Lung (tissue), 12 donors: Measurements from ENCODE around the gene DZIP1. TPM values are rescaled to one million over a fixed set of nuclear protein-coding genes. Genes with fewer than 3 reads are reported as not detected.

Source experiments
- ATAC-seq: fragments of 200-7000 bp; cut with Tn5 transposase; one replicate; pipeline ENCODE4 v1.9.1; 2020; ENCODE audit warnings: moderate number of reproducible peaks; ENCODE audit not compliant: insufficient read depth, low FRiP score
- DNase-seq, 3 donors: peaks; one replicate each; pipeline ENCODE4 v3.0.0-alpha.2; 2013 to 2017
- H3K27ac ChIP-seq, 2 donors: one replicate each; pipeline ENCODE4 v1.5.1; 2013; ENCODE audit warnings: mild to moderate bottlenecking in 2 of 2, moderate library complexity in 2 of 2, control low read depth in 1 of 2, inconsistent platforms in 1 of 2, low read depth in 1 of 2, low read length in 1 of 2
- H3K27me3 ChIP-seq, 3 donors: one replicate each; pipeline ENCODE4 v1.5.1; 2013; ENCODE audit warnings: low read length in 2 of 3; ENCODE audit not compliant: control insufficient read depth in 3 of 3, insufficient read depth in 3 of 3
- H3K36me3 ChIP-seq, 4 donors: one replicate each; pipeline ENCODE4 v1.5.1; 2013; ENCODE audit warnings: low read length in 4 of 4, mild to moderate bottlenecking in 1 of 4, moderate library complexity in 1 of 4; ENCODE audit not compliant: control insufficient read depth in 4 of 4, insufficient read depth in 4 of 4
- H3K4me1 ChIP-seq, 5 donors: one replicate each; pipeline ENCODE4 v1.5.1; 2013; ENCODE audit warnings: low read length in 5 of 5, mild to moderate bottlenecking in 2 of 5, moderate library complexity in 1 of 5; ENCODE audit not compliant: control insufficient read depth in 5 of 5, insufficient read depth in 5 of 5
- H3K4me3 ChIP-seq: one replicate; pipeline ENCODE4 v1.5.1; 2013; ENCODE audit warnings: mild to moderate bottlenecking, control low read depth, moderate library complexity
- H3K9ac ChIP-seq, 2 donors: one replicate each; pipeline ENCODE4 v1.5.1; 2013; ENCODE audit warnings: low read length in 2 of 2, control low read depth in 1 of 2; ENCODE audit not compliant: insufficient read depth in 1 of 2
- H3K9me3 ChIP-seq, 4 donors: one replicate each; pipeline ENCODE4 v1.5.1; 2013; ENCODE audit warnings: low read length in 3 of 4, mild to moderate bottlenecking in 1 of 4, moderate library complexity in 1 of 4; ENCODE audit not compliant: control insufficient read depth in 4 of 4, insufficient read depth in 3 of 4
- CTCF ChIP-seq: IDR thresholded peaks from 2 replicates; pipeline ENCODE4 v1.5.1; 2012; ENCODE audit warnings: mild to moderate bottlenecking; ENCODE audit errors: control extremely low read depth, extremely low read depth
- WGBS, 2 donors: extraction: QIAGEN DNeasy Blood & Tissue Kit; methylation state at CpG; one replicate each; pipeline ENCODE4 v1.1.7; 2013; 5-methylcytosine and 5-hydroxymethylcytosine counted together
- polyA plus RNA-seq, 2 donors: library from polyadenylated mRNA; stranded (reverse); fragments of 200-250 nt; gene quantifications; one replicate each; pipeline ENCODE4 v1.2.1, GENCODE V29; 2013
- total RNA-seq, 2 donors: library from RNA; depleted of rRNA in 1 of 2; stranded (reverse); fragments of >200 nt in 1 of 2; gene quantifications; one replicate each; pipeline ENCODE4 v1.2.1, GENCODE V29; 2014 to 2021
- donor health status: control.
- donor health status: control.
- donor health status: Bipolar disorder and iron deficiency.
- donor health status: healthy.
- donor health status: DM: yes; HTN: yes; CAD: no.

The DZIP1 gene
- total and polyA plus RNA-seq, 4 donors = 3.9 to 26.4 (median 7.7) TPM

GRCh38 chr13:95614641-95615245 is 29.8 kb downstream of the DZIP1 start:
- Histone ChIP-seq H3K27me3 (no peaks in the 10 kb centered on the region), H3K36me3 (peaks cover 0 to 44% (median 18%) of the 10 kb centered on the region in 4 donors), H3K4me1 (no peaks in the 10 kb centered on the region), H3K9me3 (no peaks in the 10 kb centered on the region), H3K4me3 (no peak overlapping the region), H3K9ac (no peak overlapping the region), H3K27ac (no peak overlapping the region)
- ATAC-seq = no peak
- 92 to 94% methylated on average over 7 of the region's 7 CpGs for WGBS, 2 donors
- TF ChIP-seq CTCF = no peak
- DNase-seq = no peak

- DNase-seq = no peak
- no peak for ATAC-seq
- H3K4me3 ChIP-seq = no peak overlapping the region
- H3K36me3 ChIP-seq = peaks cover 0 to 39% (median 16%) of the 10 kb centered on the region in 4 donors
- H3K9me3 ChIP-seq = no peaks in the 10 kb centered on the region
- no peaks in the 10 kb centered on the region for H3K27me3 ChIP-seq
- TF ChIP-seq CTCF = no peak
- no peaks in the 10 kb centered on the region for H3K4me1 ChIP-seq
- H3K27ac ChIP-seq = no peak overlapping the region
- WGBS, 2 donors = 64 to 76% methylated on average over 6 of the region's 6 CpGs
- H3K9ac ChIP-seq = no peak overlapping the region
These were observed 35.7 kb downstream of the DZIP1 start for GRCh38 chr13:95608640-95609323.

GRCh38 chr13:95607366-95607765 is 37.1 kb downstream of the DZIP1 start:
- H3K9ac ChIP-seq = no peak overlapping the region
- no peaks in the 10 kb centered on the region for H3K27me3 ChIP-seq

More at GRCh38 chr13:95607366-95607765, 37.1 kb downstream of the DZIP1 start:
- DNase-seq = no peak
- Histone ChIP-seq H3K36me3 (peaks cover 0 to 38% (median 17%) of the 10 kb centered on the region in 4 donors), H3K4me3 (no peak overlapping the region), H3K9me3 (no peaks in the 10 kb centered on the region), H3K27ac (no peak overlapping the region), H3K4me1 (no peaks in the 10 kb centered on the region)
- ATAC-seq = no peak
- no peak for TF ChIP-seq CTCF
- WGBS, 2 donors = 28 to 32% methylated on average over 1 of the region's 1 CpG
